SU-DHL-6 (cell line): ENCODE data around the gene DNAH17.

Experiments used
- H2AFZ ChIP-seq: fragments of 200-600 bp; sonication (generic); 2 replicates; pipeline ENCODE4 v1.6.1; 2014; ENCODE audit warnings: low read depth, mild to moderate bottlenecking, moderate library complexity, mixed read lengths, antibody characterized with exemption, low read length; ENCODE audit not compliant: severe bottlenecking
- H3F3A ChIP-seq: fragments of 200-600 bp; shearing (Covaris generic); 2 replicates; pipeline ENCODE4 v1.6.0; 2016; ENCODE audit warnings: antibody characterized with exemption, mild to moderate bottlenecking; ENCODE audit not compliant: insufficient read depth
- H3K27ac ChIP-seq: fragments of 200-600 bp; sonication (generic); 2 replicates; pipeline ENCODE4 v1.5.1; 2016; ENCODE audit warnings: low read depth, mild to moderate bottlenecking, low read length, moderate library complexity, mixed read lengths
- H3K27me3 ChIP-seq: fragments of 200-600 bp; sonication (generic), shearing (Covaris generic); 2 replicates; pipeline ENCODE4 v1.6.0; 2014; ENCODE audit warnings: mild to moderate bottlenecking, low read length
- H3K36me3 ChIP-seq: fragments of 200-600 bp; sonication (generic); 2 replicates; pipeline ENCODE4 v1.6.1; 2014; ENCODE audit warnings: mild to moderate bottlenecking, low read length, mixed read lengths
- H3K4me2 ChIP-seq: fragments of 300-600, 200-600 bp; shearing (Covaris generic), sonication (generic); 2 replicates; pipeline ENCODE4 v1.6.0; 2014; ENCODE audit warnings: low read length, low read depth, mild to moderate bottlenecking; ENCODE audit not compliant: poor library complexity, severe bottlenecking
- H3K4me3 ChIP-seq: fragments of 200-600 bp; sonication (generic); 2 replicates; pipeline ENCODE4 v1.5.1; 2014; ENCODE audit warnings: antibody characterized with exemption, low read length, mild to moderate bottlenecking, mixed read lengths; ENCODE audit not compliant: insufficient read depth, poor library complexity, severe bottlenecking
- H3K79me2 ChIP-seq: fragments of 200-600 bp; sonication (generic); 2 replicates; pipeline ENCODE4 v1.6.1; 2014; ENCODE audit warnings: mild to moderate bottlenecking, low read length, moderate library complexity; ENCODE audit not compliant: insufficient read depth
- H3K9ac ChIP-seq: fragments of 200-600 bp; sonication (generic); 2 replicates; pipeline ENCODE4 v1.7.0; 2014; ENCODE audit warnings: mild to moderate bottlenecking, low read length
- H3K9me2 ChIP-seq: fragments of 200-600 bp; sonication (generic); replicated peaks from 2 replicates; pipeline ENCODE4 v1.6.1; 2014; ENCODE audit warnings: low read length; ENCODE audit not compliant: insufficient read depth
- H3K9me3 ChIP-seq: fragments of 200-600 bp; sonication (generic); 2 replicates; pipeline ENCODE4 v1.6.1; 2014; ENCODE audit warnings: low read length, mixed read lengths; ENCODE audit not compliant: insufficient read depth
- H4K20me1 ChIP-seq: fragments of 200-600 bp; sonication (generic); 2 replicates; pipeline ENCODE4 v1.6.1; 2014; ENCODE audit warnings: low read depth, mild to moderate bottlenecking, antibody characterized with exemption, low read length, moderate library complexity, mixed read lengths
- EZH2phosphoT487 ChIP-seq: fragments of 200-600 bp; sonication (generic), shearing (Covaris generic); conservative IDR thresholded peaks from 2 replicates; pipeline ENCODE4 v1.6.1; 2018; ENCODE audit warnings: mild to moderate bottlenecking, antibody characterized with exemption, low read length, moderate library complexity, mixed read lengths
- TF ChIP-seq, protein P1 (sequence below): fragments of 200-600 bp; sonication (generic); IDR thresholded peaks from one replicate; pipeline ENCODE4 v1.5.1; 2017; ENCODE audit warnings: antibody characterized with exemption, mild to moderate bottlenecking, low read length, moderate library complexity; ENCODE audit not compliant: insufficient read depth, poor library complexity, severe bottlenecking

DNAH17 gene

DNA sequence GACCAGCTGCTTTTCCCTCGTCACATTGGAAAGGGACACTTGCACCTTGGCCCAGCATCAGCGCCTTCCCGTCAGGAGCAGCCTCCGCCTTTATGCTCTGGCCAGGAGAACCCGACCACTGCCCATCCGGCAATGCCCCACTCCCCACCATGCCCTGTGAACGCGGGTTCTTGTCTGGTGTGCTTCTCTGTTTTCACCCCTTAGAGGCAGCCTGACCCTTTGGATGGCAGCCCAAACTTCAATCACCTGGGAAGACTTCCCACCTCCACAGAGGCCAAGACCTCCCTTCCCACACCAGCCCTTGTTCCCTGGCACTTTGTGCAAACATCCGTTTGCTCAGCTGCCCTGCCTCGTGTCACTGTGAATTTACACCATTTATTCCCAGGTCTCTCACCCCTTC, 87.0 kb downstream of the DNAH17 start:
- H3K9me3 ChIP-seq = no peaks in the 10 kb centered on the region
- no peak overlapping the region for H3K9ac ChIP-seq
- H3K79me2 ChIP-seq = no peaks in the 10 kb centered on the region
- H3K9me2 ChIP-seq = no peaks in the 10 kb centered on the region
- H3K27ac ChIP-seq = no peak overlapping the region
- H3K36me3 ChIP-seq = no peaks in the 10 kb centered on the region
- no peak overlapping the region for H3K4me3 ChIP-seq
- H2AFZ ChIP-seq = no peak overlapping the region
- no peaks in the 10 kb centered on the region for H3F3A ChIP-seq
- H4K20me1 ChIP-seq = no peaks in the 10 kb centered on the region
- H3K4me2 ChIP-seq = no peak overlapping the region
- 0 out of 2 replicates have a peak, but pooled peaks cover 3% of the 10 kb centered on the region for H3K27me3 ChIP-seq
- TF ChIP-seq EZH2phosphoT487 = no peak
- TF ChIP-seq, protein P1, sequence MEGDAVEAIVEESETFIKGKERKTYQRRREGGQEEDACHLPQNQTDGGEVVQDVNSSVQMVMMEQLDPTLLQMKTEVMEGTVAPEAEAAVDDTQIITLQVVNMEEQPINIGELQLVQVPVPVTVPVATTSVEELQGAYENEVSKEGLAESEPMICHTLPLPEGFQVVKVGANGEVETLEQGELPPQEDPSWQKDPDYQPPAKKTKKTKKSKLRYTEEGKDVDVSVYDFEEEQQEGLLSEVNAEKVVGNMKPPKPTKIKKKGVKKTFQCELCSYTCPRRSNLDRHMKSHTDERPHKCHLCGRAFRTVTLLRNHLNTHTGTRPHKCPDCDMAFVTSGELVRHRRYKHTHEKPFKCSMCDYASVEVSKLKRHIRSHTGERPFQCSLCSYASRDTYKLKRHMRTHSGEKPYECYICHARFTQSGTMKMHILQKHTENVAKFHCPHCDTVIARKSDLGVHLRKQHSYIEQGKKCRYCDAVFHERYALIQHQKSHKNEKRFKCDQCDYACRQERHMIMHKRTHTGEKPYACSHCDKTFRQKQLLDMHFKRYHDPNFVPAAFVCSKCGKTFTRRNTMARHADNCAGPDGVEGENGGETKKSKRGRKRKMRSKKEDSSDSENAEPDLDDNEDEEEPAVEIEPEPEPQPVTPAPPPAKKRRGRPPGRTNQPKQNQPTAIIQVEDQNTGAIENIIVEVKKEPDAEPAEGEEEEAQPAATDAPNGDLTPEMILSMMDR = no peak

DNA sequence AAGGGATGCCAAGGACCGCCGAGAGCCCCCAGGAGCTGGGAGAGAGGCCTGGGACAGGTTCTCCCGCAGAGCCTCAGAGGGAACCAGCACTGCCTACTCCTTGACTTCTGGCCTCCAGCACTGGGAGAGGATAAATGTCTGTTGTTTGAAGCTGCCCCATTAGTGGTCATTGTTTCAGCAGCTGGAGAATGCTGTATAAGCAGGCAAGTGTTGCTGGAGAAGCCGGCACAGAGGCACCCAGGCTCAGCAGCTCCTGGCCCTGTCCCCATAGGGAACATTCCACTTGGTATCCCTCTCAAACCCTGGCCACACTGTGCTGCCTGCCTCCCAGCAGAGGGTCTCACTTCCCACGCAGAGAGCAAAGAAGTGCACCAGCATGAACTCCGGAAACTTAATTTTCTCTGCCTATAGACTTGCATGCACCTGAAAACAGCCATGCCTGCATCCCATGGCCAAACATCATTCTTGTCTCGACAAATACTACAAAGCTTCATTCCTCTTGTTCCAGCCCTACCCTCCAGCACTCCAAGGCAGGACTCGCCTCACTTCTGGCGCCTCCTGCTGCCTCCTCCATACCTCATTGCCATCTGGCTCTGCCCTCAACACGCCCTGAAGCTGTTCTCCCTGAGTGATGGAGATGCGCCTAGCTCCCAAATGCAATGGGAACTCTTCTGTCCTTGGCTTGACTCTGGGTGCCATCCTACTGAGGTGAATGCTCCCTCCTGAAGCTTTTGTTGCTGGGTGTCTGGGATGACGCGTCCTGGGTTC, 88.1 kb downstream of the DNAH17 start:
- 0 out of 2 replicates have a peak, but pooled peaks cover 3% of the 10 kb centered on the region for H3K27me3 ChIP-seq
- H3K9me3 ChIP-seq = no peaks in the 10 kb centered on the region
- H3K27ac ChIP-seq = no peak overlapping the region
- H2AFZ ChIP-seq = no peak overlapping the region
- H3K4me2 ChIP-seq = no peak overlapping the region
- H3K4me3 ChIP-seq = no peak overlapping the region
- H3K79me2 ChIP-seq = no peaks in the 10 kb centered on the region
- H3K36me3 ChIP-seq = no peaks in the 10 kb centered on the region
- no peak overlapping the region for H3K9ac ChIP-seq
- no peaks in the 10 kb centered on the region for H3K9me2 ChIP-seq
- no peaks in the 10 kb centered on the region for H3F3A ChIP-seq
- TF ChIP-seq EZH2phosphoT487 = no peak
- TF ChIP-seq, protein P1 = no peak
- no peaks in the 10 kb centered on the region for H4K20me1 ChIP-seq

DNA sequence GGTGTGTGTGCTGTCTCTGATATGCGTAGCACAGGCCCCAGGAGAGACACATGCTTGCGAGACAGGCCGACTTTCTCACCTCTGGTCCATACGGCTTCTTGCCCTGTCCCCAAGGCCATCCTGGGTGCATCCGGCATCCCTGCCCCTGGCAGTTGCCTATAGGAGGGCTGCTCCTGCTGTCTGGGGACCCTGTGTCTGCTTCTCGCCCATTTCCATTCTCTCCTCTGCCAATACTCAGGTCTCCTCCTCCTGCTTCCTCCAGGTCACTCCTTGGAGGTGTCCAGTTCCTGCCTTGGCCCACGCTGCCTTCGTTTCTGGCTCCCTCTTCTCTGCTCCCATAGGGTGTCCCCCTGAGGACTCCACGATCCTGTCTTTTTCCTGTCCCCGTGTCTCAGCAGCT, 89.0 kb downstream of the DNAH17 start:
- H3K27ac ChIP-seq = no peak overlapping the region
- H2AFZ ChIP-seq = no peak overlapping the region
- no peaks in the 10 kb centered on the region for H3K36me3 ChIP-seq
- TF ChIP-seq EZH2phosphoT487 = no peak
- TF ChIP-seq, protein P1 = no peak
- no peak overlapping the region for H3K4me3 ChIP-seq
- H3K9ac ChIP-seq = no peak overlapping the region
- no peak overlapping the region for H3K4me2 ChIP-seq
- H3K79me2 ChIP-seq = no peaks in the 10 kb centered on the region
- no peaks in the 10 kb centered on the region for H4K20me1 ChIP-seq
- no peaks in the 10 kb centered on the region for H3F3A ChIP-seq
- H3K27me3 ChIP-seq = 0 out of 2 replicates have a peak, but pooled peaks cover 3% of the 10 kb centered on the region
- H3K9me3 ChIP-seq = no peaks in the 10 kb centered on the region
- no peaks in the 10 kb centered on the region for H3K9me2 ChIP-seq
